CD4-positive, alpha-beta T cell treated with Interleukin-17A for 4 hours (primary cell): ENCODE data around the gene RAVER2.

ENCODE experiments used
- DNase-seq: peaks from one replicate; pipeline ENCODE4 v3.0.0-alpha.2; 2020; ENCODE audit warnings: mixed read lengths

Gene RAVER2

GRCh38 chr1:64881281-64881680 lies 136.4 kb downstream of the RAVER2 start:
- no peak for DNase-seq
